Fibroblast of skin of right quadriceps (primary cell): ENCODE results near the gene MYO5C.
"Not testable (repeated sequence)": the region's sequence is repeated elsewhere in the genome, so short reads cannot be mapped to it uniquely, and the experiment has no call there.

Source experiments
- DNase-seq: peaks from one replicate; pipeline ENCODE4 v3.0.0-alpha.2; 2013

The MYO5C gene

DNA sequence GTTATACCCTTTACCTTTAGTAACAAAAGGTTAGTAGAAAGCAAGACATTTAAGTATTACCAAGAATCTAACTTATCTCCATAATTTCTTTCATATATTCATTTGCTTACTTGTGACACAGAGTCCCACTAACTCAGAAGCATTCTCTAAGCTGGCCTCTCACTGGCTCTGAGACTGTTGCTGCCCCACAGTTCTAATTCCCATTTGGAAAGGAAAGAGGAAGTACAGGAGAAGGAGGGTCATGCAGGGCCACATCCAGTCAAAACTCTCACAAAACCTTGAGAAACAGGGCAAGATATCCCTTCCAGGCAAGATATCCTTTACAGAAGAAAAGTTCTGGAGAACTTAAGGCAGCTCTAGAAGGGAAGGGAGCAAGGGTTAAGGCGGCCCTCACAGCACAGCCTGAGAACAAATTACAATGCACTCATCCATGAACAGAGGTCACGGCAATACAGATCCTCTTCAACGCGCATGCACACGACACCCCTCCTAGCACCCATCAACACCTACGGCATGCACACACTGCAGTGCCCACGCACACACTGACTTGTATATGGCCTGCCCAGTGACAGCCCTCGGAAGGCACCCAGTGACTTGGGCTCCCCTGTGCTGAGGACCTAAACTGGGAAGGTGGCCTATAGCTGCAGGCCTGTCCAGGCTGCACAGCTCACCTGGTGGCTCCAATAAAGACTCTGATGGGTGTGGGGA is 13.0 kb upstream of the MYO5C start:
- no peak for DNase-seq

DNA sequence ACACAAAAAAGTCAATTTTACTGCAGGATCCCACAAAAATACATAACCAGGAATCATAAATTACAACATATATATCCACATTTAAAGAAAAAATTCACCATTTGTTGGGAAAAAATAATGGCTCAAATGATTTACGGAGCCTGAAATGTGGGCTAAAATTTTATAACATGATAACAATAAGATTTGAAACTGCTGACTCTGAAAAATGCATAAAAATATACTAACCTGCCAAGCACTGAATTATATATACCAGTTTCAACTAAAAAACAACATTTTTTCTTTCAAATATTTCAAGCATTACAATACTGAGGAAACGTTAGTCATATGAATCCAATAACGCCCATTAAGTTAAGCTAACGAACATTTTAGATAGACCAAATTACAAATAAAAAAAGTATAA is 12.2 kb upstream of the MYO5C start:
- no peak for DNase-seq

DNA sequence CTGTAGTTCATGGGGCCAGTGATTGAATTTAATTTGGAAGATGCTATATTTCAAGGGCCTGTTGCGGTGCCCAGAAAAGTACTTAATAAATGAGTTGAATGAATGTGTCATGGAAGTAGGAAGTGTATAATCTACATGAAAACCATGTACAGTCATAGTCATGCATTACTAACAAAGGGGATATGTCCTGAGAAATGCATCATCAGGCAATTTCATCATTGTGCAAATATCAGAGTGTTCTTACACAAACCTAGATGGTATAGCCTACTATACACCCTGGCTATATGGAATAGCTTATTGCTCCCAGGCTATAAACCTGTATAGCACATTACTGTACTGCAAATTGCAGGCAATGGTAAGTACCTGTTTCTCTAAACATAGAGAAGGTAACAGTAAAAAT is 10.7 kb upstream of the MYO5C start:
- DNase-seq: peak; percentile 59

DNA sequence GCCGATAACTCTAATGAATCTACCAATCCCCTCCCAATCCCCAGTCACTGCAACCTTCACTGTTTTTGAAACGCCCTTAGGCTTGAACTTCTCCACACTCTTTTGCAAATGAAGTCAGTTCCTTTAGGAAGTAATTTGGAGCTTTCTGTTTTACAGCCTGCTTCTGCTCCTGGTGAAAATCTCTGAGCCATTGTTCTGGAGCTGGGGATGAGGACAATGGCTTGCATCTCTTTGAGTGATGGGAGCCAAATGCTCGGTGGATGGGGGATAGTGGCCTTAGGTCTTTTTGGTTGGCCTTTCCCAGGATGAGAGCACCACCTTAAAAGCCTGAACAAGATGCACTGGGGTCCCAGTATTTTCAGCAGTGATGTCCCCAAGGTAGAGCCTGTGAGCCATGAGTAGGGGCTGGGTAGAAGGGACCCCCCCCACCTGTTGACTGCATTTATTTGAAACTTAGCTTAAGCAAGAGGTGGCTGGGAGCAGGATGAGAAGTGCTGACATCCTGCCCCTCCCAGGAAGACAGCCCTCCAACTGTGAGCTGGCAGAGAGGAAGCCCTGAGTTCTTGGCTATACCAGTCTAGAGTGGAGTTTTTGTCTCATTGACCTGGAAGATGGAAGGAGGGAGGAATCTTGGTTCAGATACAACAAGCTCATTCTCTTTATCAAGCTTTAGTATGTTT is 7.6 kb upstream of the MYO5C start:
- DNase-seq: no peak

DNA sequence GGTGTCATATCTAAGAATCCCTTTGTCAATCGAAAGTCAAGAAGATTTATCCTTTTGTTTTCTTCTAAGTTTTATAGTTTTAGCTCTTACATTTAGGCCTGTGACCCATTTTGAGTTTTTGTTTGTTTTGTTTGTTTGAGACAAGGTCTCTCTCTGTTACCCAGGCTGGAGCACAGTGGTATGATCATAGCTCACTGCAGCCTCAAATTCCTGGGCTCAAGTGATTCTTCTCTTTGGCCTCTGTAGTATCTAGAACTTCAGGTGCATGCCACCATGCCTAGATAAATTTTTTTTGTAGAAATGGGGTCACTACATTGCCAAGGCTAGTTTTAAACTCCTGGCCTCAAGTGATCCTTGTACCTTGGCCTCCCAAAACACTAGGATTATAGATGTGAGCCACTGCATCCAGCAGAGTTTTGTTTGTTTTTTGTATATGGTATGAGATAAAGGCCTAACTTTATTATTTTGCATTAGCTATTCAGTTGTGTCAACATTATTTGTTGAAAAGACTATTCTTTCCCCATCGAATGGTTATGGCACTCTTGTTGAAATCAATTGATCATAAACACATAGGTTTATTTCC is 5.8 kb upstream of the MYO5C start:
- DNase-seq: no peak

DNA sequence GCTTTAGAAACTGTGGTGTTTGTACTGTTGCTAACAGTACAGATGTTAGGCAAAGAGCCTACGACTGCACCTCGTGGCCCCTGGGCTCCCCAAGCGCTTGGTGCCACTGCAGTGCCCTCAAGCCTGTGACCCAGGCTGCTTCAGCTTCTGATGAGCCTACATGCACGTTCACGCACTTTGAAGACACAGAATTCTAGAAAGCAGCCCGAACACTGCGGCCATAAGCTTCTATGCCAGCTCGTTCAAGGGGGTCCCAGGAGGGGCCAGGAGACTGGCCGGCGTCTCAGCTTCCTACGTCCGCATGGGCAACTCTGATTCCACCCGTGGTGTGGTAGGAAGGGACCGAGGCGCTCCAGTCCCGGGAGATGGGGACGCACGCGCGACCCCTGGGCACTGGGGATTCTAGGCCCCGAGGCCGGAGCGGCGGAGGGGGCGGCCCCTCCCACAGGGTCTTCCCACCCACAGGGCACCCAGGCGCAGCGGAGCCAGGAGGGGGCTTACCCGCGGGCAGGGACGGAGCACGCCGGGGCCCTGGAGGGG is 653 bp downstream of the MYO5C start:
- DNase-seq: no peak

DNA sequence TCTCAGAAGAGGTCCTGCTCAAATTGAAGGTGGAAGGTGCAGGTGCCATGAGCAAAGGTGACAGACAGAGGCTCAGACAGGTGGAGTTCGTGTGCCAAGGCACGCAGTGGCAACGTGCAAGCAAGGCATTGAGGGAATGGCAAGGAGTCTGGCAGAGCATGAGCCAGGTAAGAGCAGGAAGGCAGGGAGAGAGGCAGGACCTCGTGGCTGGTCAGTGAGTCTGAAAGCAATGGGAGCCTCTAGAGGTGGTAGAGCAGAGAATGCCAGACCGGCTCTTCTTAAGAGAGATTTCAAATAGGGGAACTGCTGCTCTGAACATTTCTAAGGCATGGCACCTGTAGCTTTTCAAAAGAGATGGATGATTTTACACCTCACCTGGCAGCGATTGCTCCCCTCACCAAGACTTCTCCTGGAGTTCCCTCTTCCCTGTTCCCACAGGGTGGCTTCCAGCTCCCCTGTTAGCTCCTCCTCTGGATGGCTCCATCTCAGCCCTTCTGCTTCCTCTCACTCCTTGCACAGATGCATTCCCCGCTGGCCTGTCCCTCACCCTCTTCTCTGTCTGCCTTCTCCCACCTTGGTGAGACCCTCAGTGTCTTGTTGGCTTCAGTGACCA is 2.7 kb downstream of the MYO5C start:
- no peak for DNase-seq

DNA sequence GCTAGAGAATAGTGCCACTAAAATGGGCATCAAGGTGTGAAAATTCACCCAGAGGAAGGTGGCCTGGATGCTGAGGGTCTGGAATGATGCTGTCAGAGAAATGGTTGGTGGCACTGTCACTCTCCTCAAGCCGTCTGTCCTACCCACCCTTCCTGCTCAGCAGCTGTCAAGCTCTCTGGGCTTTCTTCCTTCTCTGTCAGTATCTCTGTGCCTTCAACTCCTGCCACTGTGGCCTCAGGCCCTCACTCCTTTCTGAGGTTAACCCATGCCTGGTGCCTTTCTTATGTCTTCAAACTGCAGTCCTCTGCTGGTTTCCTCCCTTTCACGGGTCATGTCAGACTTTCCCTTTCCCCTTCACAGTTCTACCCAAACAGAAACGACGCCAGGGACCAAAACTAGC is 4.4 kb downstream of the MYO5C start:
- DNase-seq: no peak

DNA sequence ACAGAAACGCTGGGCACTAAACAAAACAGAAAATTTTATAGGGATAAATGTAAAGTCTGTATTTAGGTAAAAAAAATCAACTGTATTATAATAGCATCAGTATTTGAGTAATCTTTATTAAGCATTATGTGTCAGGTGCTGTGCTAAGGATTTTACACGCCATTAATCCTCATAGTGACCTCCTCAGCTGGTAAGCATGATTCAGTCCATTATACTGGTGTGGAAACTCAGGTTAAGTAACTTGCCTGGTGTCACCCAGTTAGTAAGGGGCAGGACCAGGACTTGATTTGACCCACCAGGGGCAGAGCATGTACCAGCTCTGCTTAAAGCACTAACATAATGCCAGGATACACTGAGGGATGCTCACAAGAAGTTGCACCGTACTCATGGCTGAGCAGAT is 4.8 kb downstream of the MYO5C start:
- DNase-seq: no peak

DNA sequence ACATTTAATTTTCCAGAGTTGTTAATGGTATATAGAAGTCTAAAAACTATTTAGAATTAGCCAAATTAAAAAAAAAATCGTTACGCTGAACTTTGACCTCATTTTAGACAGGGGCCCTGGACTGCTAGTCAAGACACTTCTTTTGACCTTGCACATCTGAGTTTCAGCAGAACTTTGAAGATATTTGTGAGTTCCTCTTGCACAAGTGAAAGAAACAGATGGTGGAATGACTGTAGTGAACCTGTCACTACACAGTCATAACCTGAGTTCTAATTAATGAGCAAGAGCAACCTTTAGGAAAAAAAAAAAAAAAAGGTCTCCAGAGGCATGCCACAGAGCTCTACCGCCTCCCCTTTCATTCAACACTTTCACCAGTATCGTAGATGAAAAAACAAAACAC is 5.3 kb downstream of the MYO5C start:
- DNase-seq: no peak

DNA sequence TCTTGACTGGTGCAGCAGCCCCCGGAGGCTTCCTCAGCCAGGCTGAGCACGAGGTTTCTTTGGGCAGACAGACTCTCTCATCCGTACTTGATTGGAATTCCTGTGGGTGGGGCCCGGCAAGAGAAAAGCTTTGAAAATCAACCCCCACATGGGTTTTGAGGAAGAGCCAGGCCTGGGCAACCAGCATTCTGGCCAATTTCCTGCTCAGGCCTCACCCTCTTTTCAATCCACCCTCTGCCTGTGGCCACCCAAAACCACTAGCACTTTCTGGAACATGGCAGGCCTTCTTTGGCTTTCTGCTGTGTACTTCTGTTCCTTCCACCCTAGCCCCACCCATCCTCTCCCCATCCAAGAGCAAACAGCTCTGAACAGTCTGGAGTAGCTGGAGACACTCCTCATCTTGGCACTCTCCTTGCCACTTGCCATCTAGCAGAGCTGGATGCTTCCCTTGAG is 5.9 kb downstream of the MYO5C start:
- DNase-seq: no peak

DNA sequence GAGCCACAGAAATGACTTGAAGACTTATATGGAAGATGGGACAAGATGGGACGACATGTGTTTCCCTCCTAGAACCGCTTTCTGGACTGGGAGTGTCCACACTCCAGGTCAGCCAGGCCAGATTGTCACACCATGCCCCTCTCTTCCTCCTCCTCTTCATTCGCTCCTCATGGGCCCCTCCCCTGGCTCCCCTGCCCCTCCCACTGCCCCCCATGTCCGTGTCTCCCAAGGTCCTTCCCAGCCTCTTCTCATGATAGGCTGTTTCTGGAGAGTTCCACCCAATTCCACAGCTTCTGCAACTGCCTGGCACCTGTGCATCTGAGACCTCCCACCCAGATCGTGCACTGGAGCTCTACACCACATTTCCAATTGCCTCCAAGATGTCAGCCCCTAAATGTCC is 6.6 kb downstream of the MYO5C start:
- no peak for DNase-seq

DNA sequence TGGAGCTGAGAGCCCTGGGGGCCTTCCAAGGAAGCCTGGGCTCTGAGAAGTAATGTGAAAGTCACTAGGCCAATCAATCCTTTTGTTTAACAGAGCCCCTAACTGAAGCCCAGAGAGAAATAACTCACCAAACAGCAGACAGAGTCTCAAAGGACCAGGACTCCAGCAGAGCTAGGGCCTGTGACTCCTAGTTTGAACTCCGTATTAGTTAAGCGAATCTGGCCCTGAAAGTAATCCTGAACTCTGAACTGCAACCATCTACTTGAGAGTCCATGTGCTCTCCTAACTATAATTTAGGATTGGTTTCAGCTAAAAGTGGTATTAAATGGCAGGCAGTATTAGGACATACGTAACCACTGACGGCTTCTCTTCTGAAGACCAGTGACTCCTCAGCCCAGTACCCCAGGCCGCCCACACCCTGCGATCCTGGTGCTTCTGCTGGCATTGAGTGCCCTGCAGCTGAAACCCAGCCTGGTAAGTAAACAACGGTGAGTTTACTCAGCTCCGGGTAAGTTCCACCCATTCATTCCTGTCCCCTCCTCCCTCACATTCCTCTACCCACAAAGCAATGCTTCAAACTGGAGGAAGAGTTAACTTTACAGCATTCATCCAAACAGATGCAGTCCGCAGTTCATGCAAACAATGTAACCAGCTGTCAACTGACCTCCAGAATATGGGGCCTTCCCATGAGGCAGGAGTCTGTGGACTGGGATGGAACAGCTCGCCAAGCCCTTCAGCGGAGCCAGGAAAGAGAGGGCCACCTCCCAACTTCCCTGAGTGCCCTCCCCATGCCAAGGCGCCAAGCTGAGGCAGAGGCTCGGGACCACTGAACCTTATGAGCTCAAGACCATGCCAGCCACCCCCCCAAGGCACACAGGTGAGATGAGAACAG is 7.3 kb downstream of the MYO5C start:
- no peak for DNase-seq

DNA sequence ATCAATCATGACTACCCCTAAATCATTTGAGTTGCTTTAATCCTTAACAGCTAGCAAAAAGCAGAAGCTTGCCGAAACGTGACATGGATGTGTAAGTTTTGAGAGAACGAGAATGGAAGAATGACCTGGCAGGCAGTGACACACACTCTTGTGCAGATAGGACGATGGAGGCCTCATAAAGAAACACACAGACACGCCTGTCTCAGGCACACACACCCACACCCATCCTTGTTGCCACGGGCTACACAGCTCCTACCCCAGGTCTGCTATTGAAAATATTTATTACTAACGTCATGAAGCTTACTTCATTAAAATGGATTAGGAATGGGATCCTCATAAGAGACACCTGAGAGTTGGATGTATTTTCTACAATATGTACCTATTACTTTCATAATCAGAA is 8.5 kb downstream of the MYO5C start:
- DNase-seq: no peak

DNA sequence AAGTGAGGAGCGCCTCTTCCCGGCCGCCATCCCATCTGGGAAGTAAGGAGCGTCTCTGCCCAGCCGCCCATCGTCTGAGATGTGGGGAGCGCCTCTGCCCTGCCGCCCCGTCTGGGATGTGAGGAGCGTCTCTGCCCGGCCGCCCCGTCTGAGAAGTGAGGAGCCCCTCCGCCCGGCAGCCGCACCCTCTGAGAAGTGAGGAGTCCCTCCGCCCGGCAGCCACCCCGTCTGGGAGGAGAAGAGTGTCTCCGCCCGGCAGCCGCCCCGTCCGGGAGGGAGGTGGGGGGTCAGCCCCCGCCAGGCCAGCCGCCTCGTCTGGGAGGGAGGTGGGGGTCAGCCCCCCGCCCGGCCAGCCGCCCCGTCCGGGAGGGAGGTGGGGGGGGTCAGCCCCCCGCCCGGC is 9.7 kb downstream of the MYO5C start:
- DNase-seq: not testable (repeated sequence)

DNA sequence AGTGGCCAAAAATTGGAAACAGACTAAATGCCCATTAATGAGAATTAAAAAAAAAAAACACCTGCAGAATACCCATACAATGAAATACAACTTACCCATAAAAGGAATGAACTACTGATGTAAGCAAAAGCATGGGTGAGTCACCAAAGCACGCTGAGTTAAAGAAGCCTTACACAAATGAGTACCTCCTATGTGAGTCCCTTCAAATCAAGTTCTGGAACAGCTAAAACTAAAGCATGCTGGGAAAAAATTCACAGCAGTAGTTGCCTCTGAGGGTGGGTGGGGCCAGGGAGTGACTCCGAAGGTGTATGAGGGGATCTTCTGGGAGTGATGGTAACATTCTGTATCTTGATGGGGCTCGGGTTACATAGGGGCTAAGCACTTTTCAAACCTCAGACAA is 11.4 kb downstream of the MYO5C start:
- DNase-seq: no peak

DNA sequence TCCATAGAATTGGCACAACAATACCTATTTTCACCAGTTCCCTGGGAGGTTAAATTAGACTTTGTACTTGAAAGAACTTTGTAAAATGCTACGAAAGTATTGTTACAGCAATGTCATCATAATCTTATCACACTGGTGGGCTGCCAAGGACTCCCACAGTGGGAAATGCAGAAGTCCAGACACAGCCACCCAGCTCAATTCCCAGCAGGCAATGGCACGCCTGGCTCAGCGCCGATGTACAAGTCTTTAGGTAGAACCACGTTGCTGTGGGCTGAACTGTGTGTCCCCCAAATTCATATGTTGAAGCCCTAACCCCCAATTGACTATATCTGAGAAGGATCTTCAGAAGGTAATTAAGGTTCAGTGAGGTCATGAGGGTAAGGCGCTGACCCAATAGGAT is 12.3 kb downstream of the MYO5C start:
- DNase-seq: no peak

DNA sequence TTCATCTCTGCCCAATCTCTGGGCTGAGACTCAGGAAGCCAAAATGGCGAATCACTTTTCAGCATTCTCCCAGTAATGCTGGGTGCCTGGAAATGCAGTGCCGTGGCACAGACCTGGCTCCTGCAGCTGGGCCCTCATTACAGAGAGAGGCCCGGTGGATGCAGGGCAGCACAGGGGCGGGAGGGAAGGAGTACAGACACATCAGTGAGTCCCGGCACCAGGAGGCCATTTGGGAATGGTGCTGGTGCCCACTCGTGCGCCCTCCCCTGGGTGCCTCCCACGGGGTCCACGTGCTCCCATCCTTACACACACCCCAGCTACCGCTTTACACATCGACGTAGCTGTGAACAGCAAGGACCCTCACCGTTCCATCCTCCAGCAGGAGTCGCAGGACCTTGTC is 13.2 kb downstream of the MYO5C start:
- no peak for DNase-seq

DNA sequence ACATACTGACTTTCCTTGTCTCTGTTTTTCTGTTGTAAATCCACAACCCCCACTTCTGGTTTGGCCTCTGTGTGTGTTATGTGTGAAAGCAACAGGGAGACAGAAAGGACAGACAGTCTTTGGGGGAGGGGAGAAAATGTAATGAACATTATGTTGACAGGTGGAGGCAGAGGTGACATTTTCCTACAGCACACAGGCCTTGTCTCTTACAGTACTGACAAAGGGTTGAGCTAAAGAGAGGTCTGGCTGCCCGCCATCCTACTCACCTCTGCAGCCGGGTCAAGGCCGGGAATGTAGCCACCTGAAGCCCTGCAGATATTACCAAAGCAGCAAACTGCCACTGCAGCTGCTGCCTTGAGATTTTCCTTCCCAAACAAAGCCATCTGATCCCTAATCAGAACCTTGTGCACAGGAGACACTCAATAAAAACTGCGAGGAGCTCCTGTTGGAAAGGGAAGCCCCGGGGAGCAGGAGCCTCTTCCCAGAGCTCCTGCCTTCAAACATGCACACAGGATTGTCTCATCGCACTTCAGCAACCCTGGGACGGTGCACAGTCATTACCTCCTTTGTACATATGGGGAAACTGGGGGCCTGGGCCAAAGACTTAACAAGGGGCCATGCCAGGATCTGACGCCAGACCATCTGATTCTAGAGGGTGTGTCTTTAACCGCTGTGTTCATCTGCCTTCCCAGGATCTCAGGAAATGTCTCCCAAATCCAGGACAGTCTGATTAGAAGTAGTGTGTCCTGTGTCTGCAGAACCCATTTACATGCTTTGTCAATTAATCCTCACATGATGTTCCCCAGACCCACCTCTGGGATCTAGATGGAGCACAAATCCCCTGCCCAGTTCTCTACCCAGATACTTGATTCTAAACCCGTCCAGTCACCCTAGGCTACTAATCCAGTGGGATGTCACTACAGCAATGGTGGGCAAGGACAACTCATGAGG is 14.2 kb downstream of the MYO5C start:
- DNase-seq: no peak

DNA sequence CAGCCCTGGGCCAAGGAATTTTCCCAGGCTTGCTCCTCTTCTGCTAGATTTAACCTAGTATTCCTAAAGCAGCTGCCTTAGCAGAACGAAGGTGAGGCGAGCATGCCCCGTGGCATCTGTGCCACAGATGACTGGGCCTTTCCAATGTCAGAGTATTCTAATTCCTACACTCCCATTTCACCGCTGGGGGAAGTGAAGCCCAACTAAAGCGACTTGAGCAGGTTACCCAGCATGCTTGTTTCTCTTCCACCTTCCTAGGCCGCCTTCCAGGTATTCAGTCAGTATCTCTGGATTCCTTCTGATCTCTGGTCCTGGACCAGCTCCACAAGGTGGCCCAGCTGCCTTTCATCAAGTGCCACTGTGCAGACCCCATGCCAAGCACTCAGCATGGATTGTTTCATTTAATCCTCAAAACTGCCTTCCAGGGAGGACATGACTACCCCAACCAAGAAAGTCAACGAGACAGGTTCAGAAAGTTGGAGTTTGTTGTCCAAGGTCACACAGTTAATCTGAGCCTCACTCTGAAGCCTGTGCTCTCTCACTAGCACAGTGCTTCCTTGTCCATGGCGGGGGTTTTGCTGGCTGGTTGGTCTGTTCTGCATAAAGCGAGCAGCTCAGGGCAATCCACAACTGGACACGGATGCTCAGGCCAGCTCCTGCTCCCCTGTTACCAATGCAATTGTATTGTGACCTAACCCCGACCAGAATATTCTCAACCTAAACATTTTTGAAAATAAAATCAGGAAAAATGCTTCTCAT is 15.1 kb downstream of the MYO5C start:
- no peak for DNase-seq
